Osteocyte (in vitro differentiated cells): ENCODE results near the gene PLA1A. TPM values are rescaled to one million over a fixed set of nuclear protein-coding genes. Genes with fewer than 3 reads are reported as not detected.
"Not testable (repeated sequence)": the region's sequence is repeated elsewhere in the genome, so short reads cannot be mapped to it uniquely, and the experiment has no call there.

ENCODE experiments used
- DNase-seq: peaks from one replicate; pipeline ENCODE4 v3.0.0; 2021; ENCODE audit warnings: mixed read lengths; ENCODE audit not compliant: unreplicated experiment; ENCODE audit errors: extremely low spot score
- H3K27ac Mint-ChIP-seq: one replicate; pipeline ENCODE4 v1.8.0; 2021; ENCODE audit warnings: mild to moderate bottlenecking, mixed read lengths; ENCODE audit not compliant: unreplicated experiment
- H3K27me3 Mint-ChIP-seq: one replicate; pipeline ENCODE4 v1.8.0; 2021; ENCODE audit warnings: mixed read lengths; ENCODE audit not compliant: unreplicated experiment
- H3K36me3 Mint-ChIP-seq: one replicate; pipeline ENCODE4 v1.8.0; 2021; ENCODE audit warnings: mixed read lengths; ENCODE audit not compliant: unreplicated experiment
- H3K4me1 Mint-ChIP-seq: one replicate; pipeline ENCODE4 v1.8.0; 2021; ENCODE audit warnings: mixed read lengths; ENCODE audit not compliant: unreplicated experiment
- H3K4me3 Mint-ChIP-seq: one replicate; pipeline ENCODE4 v1.8.0; 2021; ENCODE audit warnings: mild to moderate bottlenecking, moderate library complexity, mixed read lengths; ENCODE audit not compliant: unreplicated experiment
- H3K9me3 Mint-ChIP-seq: one replicate; pipeline ENCODE4 v1.8.0; 2021; ENCODE audit warnings: mixed read lengths; ENCODE audit not compliant: unreplicated experiment
- CTCF ChIP-seq: fragments of 200-600 bp; sonication (generic); IDR thresholded peaks from 2 replicates; pipeline ENCODE4 v1.5.0; 2021; ENCODE audit warnings: antibody characterized with exemption, mild to moderate bottlenecking, moderate library complexity
- total RNA-seq: library from RNA; stranded (reverse); gene quantifications from 2 replicates; pipeline ENCODE4 v1.2.1, GENCODE V29; 2021

The PLA1A gene
- total RNA-seq, 1 donor from 2014 or later = 0.86 TPM

GRCh38 chr3:119594066-119594465 is 3.6 kb upstream of the PLA1A start:
- H3K9me3 Mint-ChIP-seq = no peaks in the 10 kb centered on the region
- no peak overlapping the region for H3K27ac Mint-ChIP-seq
- peaks cover 27% of the 10 kb centered on the region for H3K4me1 Mint-ChIP-seq
- H3K4me3 Mint-ChIP-seq = no peak overlapping the region
- no peak for DNase-seq
- TF ChIP-seq CTCF = no peak
- peaks cover 2% of the 10 kb centered on the region for H3K27me3 Mint-ChIP-seq
- H3K36me3 Mint-ChIP-seq = no peaks in the 10 kb centered on the region

- not testable (repeated sequence) for H3K27me3 Mint-ChIP-seq
These were observed 2.8 kb upstream of the PLA1A start for GRCh38 chr3:119594929-119595328.

GRCh38 chr3:119595639-119596334 is 1.9 kb upstream of the PLA1A start:
- no peak for TF ChIP-seq CTCF
- Mint-ChIP-seq H3K36me3 (no peaks in the 10 kb centered on the region), H3K4me3 (no peak overlapping the region), H3K9me3 (no peaks in the 10 kb centered on the region), H3K4me1 (peaks cover 30% of the 10 kb centered on the region), H3K27me3 (no peaks in the 10 kb centered on the region), H3K27ac (peak overlapping the region; percentile 21)
- no peak for DNase-seq

More at GRCh38 chr3:119594929-119595328, 2.8 kb upstream of the PLA1A start:
- not testable (repeated sequence) for H3K36me3 Mint-ChIP-seq, DNase-seq, H3K9me3 Mint-ChIP-seq, H3K4me3 Mint-ChIP-seq, H3K27ac Mint-ChIP-seq
- H3K4me1 Mint-ChIP-seq = peaks cover 30% of the 10 kb centered on the region

GRCh38 chr3:119596398-119596797 is 1.3 kb upstream of the PLA1A start:
- no peak for DNase-seq
- Mint-ChIP-seq H3K27ac (no peak overlapping the region), H3K36me3 (no peaks in the 10 kb centered on the region), H3K9me3 (no peaks in the 10 kb centered on the region), H3K4me1 (peaks cover 30% of the 10 kb centered on the region), H3K27me3 (no peaks in the 10 kb centered on the region), H3K4me3 (no peak overlapping the region)
- TF ChIP-seq CTCF = no peak

GRCh38 chr3:119598410-119599098 is 869 bp downstream of the PLA1A start:
- Mint-ChIP-seq H3K9me3 (no peaks in the 10 kb centered on the region), H3K27ac (no peak overlapping the region), H3K4me1 (peaks cover 30% of the 10 kb centered on the region), H3K36me3 (no peaks in the 10 kb centered on the region), H3K27me3 (peaks cover 2% of the 10 kb centered on the region), H3K4me3 (no peak overlapping the region)
- no peak for TF ChIP-seq CTCF
- DNase-seq = no peak
